ENCODE data around the gene DDX24. TPM values are rescaled to one million over a fixed set of nuclear protein-coding genes. Genes with fewer than 3 reads are reported as not detected.
A peak's percentile ranks its signal among the peaks of the same experiment; 100 is the strongest.

Gene DDX24
- total and polyA plus RNA-seq, 11 donors, result 113 to 268 (median 204) TPM

- Histone ChIP-seq H3K36me3 (no peaks in the 10 kb centered on the region), H3K27ac (no peak overlapping the region), H3K27me3 (peaks cover 0 to 4% (median 0%) of the 10 kb centered on the region in 9 donors), H3K4me1 (peaks cover 0 to 16% (median 7%) of the 10 kb centered on the region in 12 donors), H3K9me3 (no peaks in the 10 kb centered on the region), H3K4me3 (no peak overlapping the region)
- no peak for TF ChIP-seq CTCF (IDR thresholded peaks at IDR 0.05)
- 75 to 87% (median 79%) methylated on average over 4 of the region's 4 CpGs for WGBS, 4 donors
- intact Hi-C loops (cut with DNase I), result loop anchor here in 5 of 10 donors (2.0 to 10.0 kb wide), 4 partner anchors 61 to 349 kb away; no protein-coding TSS in a partner anchor
- ATAC-seq (no peak), DNase-seq (no peak)
Measured at GRCh38 chr14:94003397-94003796, 77.6 kb downstream of the DDX24 start.

- WGBS, 4 donors, result 40 to 45% (median 43%) methylated on average over 19 to 26 of the region's 26 CpGs
- Histone ChIP-seq H3K9me3 (no peaks in the 10 kb centered on the region), H3K4me1 (peaks cover 0 to 30% (median 10%) of the 10 kb centered on the region in 12 donors), H3K27me3 (peaks cover 0 to 4% (median 0%) of the 10 kb centered on the region in 9 donors), H3K4me3 (no peak overlapping the region), H3K27ac (peak overlapping the region in 1 of 12 donors; percentile 43), H3K36me3 (no peaks in the 10 kb centered on the region)
- ATAC-seq (peak; percentile 68 to 79 (median 76)), DNase-seq (peak in 4 of 5 donors; percentile 52 to 66 (median 60))
- intact Hi-C loops (cut with DNase I), result loop anchor here (1.0 to 10.0 kb wide), 9 partner anchors 25 to 347 kb away; partner anchors contain the start of gene ASB2 (in 1 of the 10)
- TF ChIP-seq POLR2A (IDR thresholded peaks at IDR 0.05), result no peak
- TF ChIP-seq CTCF (IDR thresholded peaks at IDR 0.05), result peak; percentile 89 to 98 (median 96)
Measured at GRCh38 chr14:94001501-94002396, 79.3 kb downstream of the DDX24 start.

- no peak overlapping the region for H3K4me3 ChIP-seq
- H3K4me1 ChIP-seq, result peaks cover 0 to 38% (median 14%) of the 10 kb centered on the region in 12 donors
- H3K36me3 ChIP-seq, result no peaks in the 10 kb centered on the region
- ATAC-seq, result no peak
- 53 to 68% (median 64%) methylated on average over 6 to 13 of the region's 13 CpGs for WGBS, 4 donors
- intact Hi-C loops (cut with DNase I), result loop anchor here in 9 of 10 donors (1.0 to 10.0 kb wide), 8 partner anchors 25 to 346 kb away; partner anchors contain the start of gene ASB2 (in 1 of the 9)
- no peak for DNase-seq
- TF ChIP-seq POLR2A (IDR thresholded peaks at IDR 0.05) (no peak), CTCF (IDR thresholded peaks at IDR 0.05) (no peak)
- H3K9me3 ChIP-seq, result no peaks in the 10 kb centered on the region
- H3K27ac ChIP-seq, result peak overlapping the region in 1 of 12 donors; percentile 43
- H3K27me3 ChIP-seq, result peaks cover 0 to 4% (median 0%) of the 10 kb centered on the region in 9 donors
Measured at GRCh38 chr14:94001016-94001415, 80.0 kb downstream of the DDX24 start.

DNA sequence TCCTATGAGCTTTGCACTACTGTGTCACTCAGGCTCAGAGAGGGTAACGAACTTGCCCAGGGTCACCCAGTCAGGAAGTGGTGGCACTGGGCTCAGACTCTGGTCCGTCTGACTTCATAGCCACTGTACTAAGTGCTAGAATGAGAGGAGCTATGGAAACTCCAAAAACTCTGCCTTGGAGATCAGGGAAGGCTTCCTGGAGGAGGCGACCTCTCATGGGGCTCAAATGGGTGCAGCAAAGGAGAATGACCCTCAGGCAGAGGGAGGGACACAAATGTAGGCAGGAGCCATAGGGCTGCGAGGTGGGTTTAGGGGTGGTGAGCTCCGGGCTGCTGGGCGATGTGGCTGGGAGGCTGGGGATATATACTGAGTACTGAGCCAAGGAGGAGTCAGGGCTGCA lies 80.7 kb downstream of the DDX24 start:
- Histone ChIP-seq H3K9me3 (no peaks in the 10 kb centered on the region), H3K4me3 (no peak overlapping the region), H3K36me3 (no peaks in the 10 kb centered on the region), H3K4me1 (peaks cover 0 to 43% (median 19%) of the 10 kb centered on the region in 12 donors), H3K27ac (no peak overlapping the region), H3K27me3 (peaks cover 0 to 4% (median 0%) of the 10 kb centered on the region in 9 donors)
- TF ChIP-seq POLR2A (IDR thresholded peaks at IDR 0.05), result no peak
- TF ChIP-seq CTCF (IDR thresholded peaks at IDR 0.05), result no peak
- intact Hi-C loops (cut with DNase I), result loop anchor here in 6 of 10 donors (2.0 to 10.0 kb wide), 4 partner anchors 58 to 345 kb away; no protein-coding TSS in a partner anchor
- no peak for DNase-seq
- no peak for ATAC-seq
- whole genome bisulfite sequencing, 4 donors, result 83 to 88% (median 85%) methylated on average over 6 of the region's 6 CpGs

All from heart left ventricle (tissue), 16 donors.